NT2/D1 (cell line): ENCODE measurements around the gene POU6F2.

ENCODE experiments used
- SUZ12 ChIP-seq: IDR thresholded peaks from 2 replicates; pipeline ENCODE4 v1.6.1; 2011; ENCODE audit not compliant: insufficient read length, insufficient read depth; ENCODE audit errors: extremely low read depth
- YY1 ChIP-seq: IDR thresholded peaks from 2 replicates; pipeline ENCODE4 v1.6.1; 2011; ENCODE audit not compliant: insufficient read length, insufficient read depth
- ZNF274 ChIP-seq: IDR thresholded peaks from 2 replicates; pipeline ENCODE4 v1.6.1; 2011; ENCODE audit warnings: mild to moderate bottlenecking, low read depth, low read length

DNA sequence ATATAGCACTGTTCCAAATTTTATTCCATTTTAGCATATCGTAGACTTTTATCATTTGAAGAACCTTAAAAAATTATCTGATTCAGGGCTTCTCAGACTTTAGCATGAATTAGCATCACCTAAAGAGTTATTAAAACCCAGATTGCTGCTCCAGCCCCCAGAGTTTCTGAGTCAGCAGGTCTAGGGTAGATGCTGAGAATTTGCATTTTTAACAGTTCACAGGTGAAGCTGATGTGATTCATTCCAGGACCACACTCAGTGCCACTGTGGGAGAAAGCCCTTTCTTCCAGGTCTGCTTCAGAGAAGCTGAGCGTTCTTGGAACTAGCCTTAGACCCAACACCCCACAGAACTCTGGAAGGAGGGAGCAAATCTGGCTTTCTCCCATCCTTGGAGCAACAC lies 414.4 kb downstream of the POU6F2 start:
- no peak for TF ChIP-seq YY1
- TF ChIP-seq SUZ12: no peak
- no peak for TF ChIP-seq ZNF274
